Measurements from ENCODE around the gene FIBP.

Gene FIBP

GRCh38 chr11:65868907-65869306 lies 19.4 kb downstream of the FIBP start:
- DNase-seq (ENCODE audit: low spot score), result no peak
- H3K27ac ChIP-seq (ENCODE audit: poor library complexity, severe bottlenecking), result no peak overlapping the region
- TF ChIP-seq CTCF (IDR thresholded peaks at IDR 0.05; ENCODE audit: poor library complexity, severe bottlenecking), result no peak
- H3K9me3 ChIP-seq (ENCODE audit: severe bottlenecking), result no peaks in the 10 kb centered on the region
- H3K27me3 ChIP-seq (ENCODE audit: insufficient read depth, poor library complexity, severe bottlenecking), result no peaks in the 10 kb centered on the region
- peaks cover 42% of the 10 kb centered on the region for H3K36me3 ChIP-seq (ENCODE audit: low read depth)
- H3K4me3 ChIP-seq (ENCODE audit: severe bottlenecking), result no peak overlapping the region
- H3K4me1 ChIP-seq (ENCODE audit: insufficient read depth, poor library complexity, severe bottlenecking), result no peaks in the 10 kb centered on the region
- no peak for ATAC-seq (ENCODE audit: low read depth)

DNA sequence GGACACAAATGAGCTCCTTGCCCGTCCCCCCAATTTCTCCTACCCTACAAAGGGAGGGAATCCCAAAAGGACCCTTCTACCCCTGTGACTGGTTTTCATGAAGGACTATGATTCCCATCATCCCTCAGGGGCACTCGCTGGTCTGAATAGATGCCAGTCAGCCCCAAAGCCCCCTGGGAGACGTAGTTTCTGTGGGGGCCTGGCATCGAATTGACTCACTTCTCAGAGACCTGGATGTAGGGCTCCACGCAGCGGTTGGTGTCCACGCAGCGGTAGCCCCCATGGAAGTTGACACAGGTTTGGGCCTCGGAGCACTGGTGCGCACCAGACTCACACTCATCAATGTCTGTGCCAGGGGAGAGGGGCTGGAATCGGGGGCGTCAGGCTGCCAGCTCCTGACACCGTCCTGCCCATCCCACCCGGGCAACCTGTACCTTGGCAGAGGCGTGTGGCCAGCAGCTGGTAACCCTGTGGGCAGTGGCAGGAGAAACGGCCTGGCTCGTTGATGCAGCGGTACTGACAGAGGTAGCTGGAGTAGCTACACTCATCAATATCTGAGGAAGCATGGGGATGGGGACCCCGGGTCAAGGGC lies 20.1 kb downstream of the FIBP start:
- H3K36me3 ChIP-seq (ENCODE audit: low read depth), result peaks cover 49% of the 10 kb centered on the region
- no peak for TF ChIP-seq CTCF (IDR thresholded peaks at IDR 0.05; ENCODE audit: poor library complexity, severe bottlenecking)

DNA sequence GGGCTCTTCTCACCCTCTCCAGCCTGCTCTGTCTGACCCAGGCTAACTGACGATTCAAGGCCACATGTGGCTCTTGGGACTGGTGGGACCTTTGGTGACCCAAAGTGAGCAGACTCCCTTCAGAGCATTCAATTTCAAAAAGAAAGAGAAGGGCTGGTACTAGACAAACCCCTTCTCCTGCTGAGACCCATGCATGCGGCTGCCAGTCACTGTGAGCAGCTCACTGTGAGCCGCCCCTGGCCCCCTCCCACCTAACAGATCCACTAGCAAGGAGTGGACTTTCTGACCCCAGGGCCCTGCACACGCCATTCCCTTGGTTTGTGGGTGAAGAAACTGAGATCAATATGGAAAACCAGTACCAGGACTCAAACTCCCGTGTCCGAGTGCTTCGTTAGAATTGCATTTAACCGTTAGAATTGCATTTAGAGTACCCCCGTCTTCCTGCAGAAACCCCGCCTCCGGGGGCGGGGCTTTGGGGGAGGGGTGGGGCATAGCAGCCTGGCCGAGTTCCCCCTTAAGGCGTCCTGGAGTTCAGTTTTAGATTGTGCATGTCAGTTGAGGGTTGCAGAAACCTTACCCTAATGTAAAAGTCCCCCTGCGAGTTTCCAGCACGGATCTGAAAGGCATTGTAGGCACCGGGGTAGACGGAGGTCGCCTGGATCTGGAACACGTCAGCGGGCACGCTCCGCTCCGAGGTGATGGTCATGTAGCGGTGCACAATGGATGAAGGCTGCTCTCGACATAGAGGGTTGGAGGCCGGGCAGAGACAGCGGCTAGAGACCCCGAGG lies 20.8 kb downstream of the FIBP start:
- DNase-seq (ENCODE audit: low spot score) (no peak), ATAC-seq (ENCODE audit: low read depth) (no peak; the same call in 2 of the 3 replicates)
- no peak overlapping the region for H3K27ac ChIP-seq (ENCODE audit: poor library complexity, severe bottlenecking)
- H3K27me3 ChIP-seq (ENCODE audit: insufficient read depth, poor library complexity, severe bottlenecking), result no peaks in the 10 kb centered on the region
- H3K4me3 ChIP-seq (ENCODE audit: severe bottlenecking), result no peak overlapping the region
- no peaks in the 10 kb centered on the region for H3K4me1 ChIP-seq (ENCODE audit: insufficient read depth, poor library complexity, severe bottlenecking)
- no peak for TF ChIP-seq CTCF (IDR thresholded peaks at IDR 0.05; ENCODE audit: poor library complexity, severe bottlenecking)
- H3K36me3 ChIP-seq (ENCODE audit: low read depth), result peaks cover 56% of the 10 kb centered on the region
- no peaks in the 10 kb centered on the region for H3K9me3 ChIP-seq (ENCODE audit: severe bottlenecking)

More for the DNA sequence above, 20.1 kb downstream of the FIBP start:
- DNase-seq (ENCODE audit: low spot score) (no peak), ATAC-seq (ENCODE audit: low read depth) (no peak)
- Histone ChIP-seq H3K9me3 (ENCODE audit: severe bottlenecking) (no peaks in the 10 kb centered on the region), H3K27ac (ENCODE audit: poor library complexity, severe bottlenecking) (no peak overlapping the region), H3K27me3 (ENCODE audit: insufficient read depth, poor library complexity, severe bottlenecking) (no peaks in the 10 kb centered on the region), H3K4me1 (ENCODE audit: insufficient read depth, poor library complexity, severe bottlenecking) (no peaks in the 10 kb centered on the region), H3K4me3 (ENCODE audit: severe bottlenecking) (no peak overlapping the region)

DNA sequence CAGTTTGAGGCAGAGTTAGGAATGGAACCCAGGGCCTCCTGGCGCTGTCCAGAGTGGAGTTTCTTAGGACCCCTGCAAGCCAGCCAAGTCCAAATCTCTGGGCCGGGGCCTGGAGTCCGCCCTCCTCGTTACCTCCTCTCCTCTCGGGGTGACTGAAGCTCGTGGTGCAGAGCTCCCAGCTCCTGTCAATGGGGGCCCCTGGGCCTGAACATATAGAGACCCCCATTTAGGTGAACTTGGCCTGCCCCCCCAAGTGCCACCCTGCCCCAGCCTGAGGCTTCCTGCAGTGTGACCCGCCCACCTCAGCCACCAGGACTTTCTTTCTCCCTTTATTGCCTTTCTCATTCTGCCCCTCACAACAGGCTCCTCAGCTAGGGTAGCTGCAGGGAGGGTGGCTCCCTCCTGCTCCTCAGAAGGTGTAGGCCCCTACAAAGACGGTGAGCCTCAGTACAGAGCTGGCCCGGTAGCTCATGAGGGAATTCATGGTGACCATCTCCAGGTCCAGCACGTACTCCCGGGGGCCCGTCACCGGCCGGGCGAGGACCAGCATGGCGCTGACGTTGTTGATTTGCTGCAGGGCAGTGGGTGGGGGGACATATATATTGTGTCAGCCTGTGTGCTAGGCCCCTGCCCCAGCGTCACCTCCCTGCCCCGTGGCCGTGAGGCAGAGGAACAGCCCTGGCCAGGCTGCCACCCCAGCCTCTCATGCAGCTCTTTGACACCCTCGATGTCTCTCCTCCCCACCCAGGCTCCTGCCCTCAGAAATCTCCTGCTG lies 21.6 kb downstream of the FIBP start:
- no peaks in the 10 kb centered on the region for H3K27me3 ChIP-seq (ENCODE audit: insufficient read depth, poor library complexity, severe bottlenecking)
- no peak overlapping the region for H3K27ac ChIP-seq (ENCODE audit: poor library complexity, severe bottlenecking)
- H3K36me3 ChIP-seq (ENCODE audit: low read depth), result peaks cover 64% of the 10 kb centered on the region
- ATAC-seq (ENCODE audit: low read depth) (no peak), DNase-seq (ENCODE audit: low spot score) (no peak)
- no peak overlapping the region for H3K4me3 ChIP-seq (ENCODE audit: severe bottlenecking)
- no peaks in the 10 kb centered on the region for H3K9me3 ChIP-seq (ENCODE audit: severe bottlenecking)
- H3K4me1 ChIP-seq (ENCODE audit: insufficient read depth, poor library complexity, severe bottlenecking), result no peaks in the 10 kb centered on the region
- no peak for TF ChIP-seq CTCF (IDR thresholded peaks at IDR 0.05; ENCODE audit: poor library complexity, severe bottlenecking)
